GM21619 (cell line): Measurements from ENCODE around the gene IL12B.
A peak's percentile ranks its signal among the peaks of the same experiment; 100 is the strongest.
"Not testable (repeated sequence)": the region's sequence is repeated elsewhere in the genome, so short reads cannot be mapped to it uniquely, and the experiment has no call there.

Experiments used
- ATAC-seq: cut with Tn5 transposase; IDR thresholded peaks from one replicate; pipeline ENCODE4 v1.9.1; 2021; ENCODE audit not compliant: unreplicated experiment

Gene IL12B

DNA sequence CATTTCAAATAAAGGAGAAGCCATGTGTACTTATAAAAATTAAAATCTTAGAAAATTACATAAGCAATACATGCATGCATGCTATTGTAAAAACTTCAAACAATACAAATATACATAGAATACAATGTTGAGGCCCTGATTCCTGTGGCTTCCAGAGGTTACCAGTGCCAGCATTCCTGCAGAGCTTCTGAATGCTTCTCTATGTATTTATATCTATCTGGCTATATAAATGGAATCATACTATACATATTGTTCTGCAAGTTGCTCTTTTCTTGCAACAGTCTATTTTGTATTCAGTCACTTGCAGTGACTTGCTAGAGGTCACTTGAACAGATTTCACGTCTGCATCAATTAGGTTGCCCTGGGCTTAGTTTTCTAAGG lies 3.2 kb upstream of the IL12B start:
- ATAC-seq = no peak

DNA sequence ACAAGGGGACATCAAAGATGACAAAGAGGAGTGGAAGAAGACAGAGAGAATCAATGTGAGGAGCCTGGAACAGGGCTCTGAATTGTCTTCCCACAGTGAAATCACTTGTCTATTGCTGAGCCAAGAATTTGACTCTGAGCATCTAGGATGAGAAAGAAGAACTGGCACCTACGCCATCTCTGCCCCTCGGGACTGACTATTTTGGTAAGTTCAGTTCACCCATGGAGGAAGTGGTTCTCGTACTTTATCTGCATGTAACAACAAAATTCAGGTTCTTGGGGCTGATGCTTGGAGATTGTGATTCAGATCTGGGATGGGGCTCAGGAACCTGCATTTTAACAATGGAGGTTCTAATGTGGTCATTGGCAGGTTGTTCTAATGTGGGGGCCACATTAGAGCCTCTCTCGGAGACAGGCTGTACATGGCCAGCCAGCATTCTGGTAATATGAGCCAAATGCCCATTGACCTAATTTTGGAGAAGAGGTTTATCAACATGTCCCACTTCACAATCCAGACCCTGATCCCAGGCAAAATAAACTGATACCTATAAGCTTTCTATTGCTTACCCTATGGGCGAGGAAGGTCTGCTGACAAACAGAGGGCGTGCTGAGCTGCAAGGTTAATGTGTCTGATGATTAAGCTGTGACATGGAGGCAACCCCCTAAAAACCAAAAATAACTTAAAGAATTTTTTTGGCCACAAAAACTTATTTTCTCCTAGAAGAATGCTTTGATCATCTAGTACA lies 2.7 kb upstream of the IL12B start:
- ATAC-seq = no peak

DNA sequence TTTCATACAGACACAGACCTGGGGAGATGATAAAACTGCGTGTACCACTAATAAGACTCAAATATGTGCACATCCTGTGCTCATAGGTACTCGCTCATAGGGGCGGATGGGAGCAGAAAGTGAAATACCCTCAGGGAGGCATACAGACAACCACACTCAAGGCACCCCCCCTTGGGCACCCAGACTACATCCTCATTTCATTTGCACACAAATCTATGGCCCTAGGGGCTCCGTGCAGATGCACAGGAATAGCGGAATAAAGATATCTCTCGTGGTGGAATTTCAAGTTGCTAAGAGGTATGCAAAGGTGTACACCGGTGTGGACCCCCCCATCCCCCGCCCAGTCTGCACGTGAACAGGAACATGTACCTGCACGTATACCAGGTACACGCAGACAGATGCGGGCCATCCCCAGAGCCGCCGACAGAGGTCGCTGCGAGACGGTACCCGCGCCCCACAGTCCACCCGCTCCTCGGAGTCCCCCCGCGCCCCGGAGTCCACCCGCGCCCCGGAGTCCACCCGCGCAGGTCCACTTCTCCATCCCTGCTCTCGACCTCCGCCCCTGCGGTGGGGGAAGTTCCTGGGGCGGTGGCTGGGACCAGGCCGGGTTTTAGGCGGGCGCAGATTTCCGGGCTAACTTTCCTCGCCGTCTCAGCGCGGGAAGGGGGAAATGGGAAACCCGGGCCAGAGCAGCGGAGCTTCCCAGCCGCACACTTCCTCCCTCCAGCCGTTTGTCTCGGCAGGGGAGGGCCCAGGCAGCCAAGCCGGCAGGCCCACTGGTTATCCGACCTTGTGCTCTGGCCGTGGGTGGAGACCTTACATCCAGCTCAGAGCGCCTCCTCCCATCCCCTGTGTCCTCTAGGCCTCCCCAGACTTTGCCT lies 1.0 kb upstream of the IL12B start:
- ATAC-seq = peak; percentile 58

DNA sequence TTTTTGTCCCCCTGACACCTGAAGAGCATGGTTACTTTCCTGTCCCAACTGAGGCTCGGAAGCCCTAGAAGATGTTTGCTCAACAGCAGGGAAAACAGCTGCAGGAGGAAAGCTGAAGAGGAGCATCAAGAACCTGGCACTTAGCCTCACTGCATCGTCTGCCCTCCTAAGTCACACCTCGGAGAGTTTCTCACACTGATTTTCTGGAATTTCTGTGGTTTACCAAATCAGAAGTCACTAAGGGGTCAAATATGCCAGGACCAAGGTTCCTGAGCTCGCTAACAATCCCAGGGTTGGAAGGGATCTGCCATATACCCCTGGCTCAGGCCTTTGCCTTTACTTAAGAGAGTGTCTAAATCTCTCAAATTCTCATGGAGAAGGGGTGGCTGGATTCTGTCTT lies 5.3 kb downstream of the IL12B start:
- no peak for ATAC-seq

DNA sequence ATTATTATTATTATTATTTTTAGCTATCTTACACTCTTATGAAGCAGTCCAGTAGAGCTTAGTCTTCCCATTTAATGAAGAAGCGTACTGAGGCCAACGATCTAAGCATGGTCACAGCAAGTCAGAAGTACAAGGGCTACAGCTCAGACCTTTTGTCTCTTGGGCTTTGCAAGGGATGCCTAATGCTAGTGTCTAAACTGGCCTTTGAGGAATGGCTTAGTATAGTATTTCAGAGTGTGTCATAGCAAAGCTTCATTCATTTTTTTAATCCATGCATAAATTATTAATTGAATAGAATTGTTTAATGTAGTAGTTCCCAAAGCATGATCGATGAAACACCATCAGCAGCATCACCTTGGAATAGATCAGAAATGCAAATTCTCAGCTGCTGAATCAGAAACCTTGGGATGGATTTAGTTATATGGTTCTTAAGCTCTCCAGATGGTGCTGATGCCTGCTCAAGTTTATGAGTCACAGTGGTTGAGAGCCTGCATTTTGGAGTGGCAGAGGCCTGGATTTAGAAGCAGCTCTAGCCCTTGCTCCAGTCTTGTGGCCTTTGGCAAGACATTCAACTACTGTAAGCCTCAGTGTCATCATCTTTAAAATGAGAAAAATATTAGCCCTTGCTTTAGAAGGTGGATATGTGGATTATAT lies 6.1 kb downstream of the IL12B start:
- ATAC-seq = no peak

DNA sequence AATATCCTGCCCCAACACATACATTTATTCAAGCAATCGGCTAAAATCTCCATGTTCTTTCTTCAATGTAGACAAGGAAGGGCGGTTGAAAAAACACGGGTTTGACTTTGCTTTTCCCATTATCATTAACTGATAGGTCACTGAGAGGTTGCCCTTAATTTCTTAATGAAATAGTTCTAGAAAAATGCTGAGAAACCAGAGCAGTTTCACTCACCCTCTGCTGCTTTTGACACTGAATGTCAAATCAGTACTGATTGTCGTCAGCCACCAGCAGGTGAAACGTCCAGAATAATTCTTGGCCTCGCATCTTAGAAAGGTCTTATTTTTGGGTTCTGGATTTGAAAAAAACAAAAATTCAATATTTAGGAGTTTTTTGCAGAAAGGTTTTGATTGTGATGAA lies 8.1 kb downstream of the IL12B start:
- ATAC-seq = peak; percentile 85

DNA sequence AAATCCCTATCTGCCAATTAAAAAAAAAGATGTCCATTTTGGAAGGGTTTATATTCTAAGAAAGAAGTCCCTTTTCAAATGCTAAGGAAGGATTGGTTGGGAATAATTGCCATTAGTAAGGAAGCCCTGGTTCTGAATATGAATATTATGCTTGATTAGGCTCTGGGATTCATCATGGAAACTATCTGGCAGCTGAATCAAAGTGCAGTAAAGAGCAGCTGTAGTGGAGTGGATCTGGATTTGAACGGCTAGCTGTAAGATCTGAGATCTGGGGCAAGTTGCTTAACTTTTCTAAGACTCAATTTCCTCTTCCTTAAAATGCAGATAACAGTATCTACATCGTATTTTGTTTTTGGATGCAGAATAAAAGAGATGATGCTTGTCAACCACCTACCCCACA lies 10.5 kb downstream of the IL12B start:
- ATAC-seq = no peak

DNA sequence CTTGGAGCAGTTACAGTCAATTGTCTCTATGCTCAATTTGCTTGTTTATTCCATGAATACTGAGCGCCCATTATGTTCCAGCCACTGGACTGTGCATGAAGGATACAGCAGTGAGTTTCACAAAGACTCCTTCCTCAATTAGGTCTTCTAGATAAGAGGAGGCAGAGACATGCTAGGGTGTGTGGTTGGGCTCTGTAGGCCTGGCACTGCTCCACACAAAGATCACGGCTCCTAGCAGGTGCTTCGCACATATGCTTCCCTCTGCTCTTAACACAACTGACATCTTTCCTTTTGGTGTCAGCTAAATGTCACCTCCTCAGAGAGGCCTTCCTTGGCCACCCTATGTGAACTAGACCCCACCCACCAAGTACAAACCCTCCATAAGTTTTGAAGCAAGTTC lies 10.9 kb downstream of the IL12B start:
- ATAC-seq = no peak

DNA sequence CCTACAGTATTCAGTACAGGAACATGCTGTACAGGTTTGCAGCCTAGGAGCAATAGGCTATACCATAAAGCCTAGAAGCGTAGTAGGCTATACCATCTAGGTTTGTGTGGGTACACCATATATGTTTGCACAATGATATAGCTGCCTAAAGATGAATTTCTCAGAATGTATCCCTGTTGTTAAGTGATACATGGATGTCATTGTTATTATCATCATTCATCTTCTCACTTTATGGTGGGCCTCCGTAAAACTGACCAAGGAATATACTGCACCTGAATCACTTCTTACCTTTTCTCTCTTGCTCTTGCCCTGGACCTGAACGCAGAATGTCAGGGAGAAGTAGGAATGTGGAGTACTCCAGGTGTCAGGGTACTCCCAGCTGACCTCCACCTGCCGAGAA lies 11.8 kb downstream of the IL12B start:
- ATAC-seq = no peak

DNA sequence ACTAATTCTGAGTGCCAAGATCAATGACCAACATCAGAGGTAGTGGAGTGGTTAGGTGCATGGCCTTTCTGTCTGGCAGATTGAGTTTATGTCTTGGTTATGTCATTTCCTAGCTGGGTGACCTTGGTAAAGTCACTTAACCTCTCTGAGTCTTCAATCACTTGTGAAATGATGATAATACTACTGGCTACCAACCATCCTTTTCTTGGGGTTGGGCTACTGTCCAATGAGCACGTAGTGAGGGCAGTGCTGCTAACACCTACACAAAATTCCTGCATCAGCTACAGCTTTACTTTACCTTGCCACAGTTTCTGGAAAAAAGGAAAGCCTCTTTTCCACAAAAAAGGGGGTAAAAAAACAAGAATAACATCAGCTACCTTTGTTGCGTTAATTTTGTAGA lies 12.4 kb downstream of the IL12B start:
- no peak for ATAC-seq

DNA sequence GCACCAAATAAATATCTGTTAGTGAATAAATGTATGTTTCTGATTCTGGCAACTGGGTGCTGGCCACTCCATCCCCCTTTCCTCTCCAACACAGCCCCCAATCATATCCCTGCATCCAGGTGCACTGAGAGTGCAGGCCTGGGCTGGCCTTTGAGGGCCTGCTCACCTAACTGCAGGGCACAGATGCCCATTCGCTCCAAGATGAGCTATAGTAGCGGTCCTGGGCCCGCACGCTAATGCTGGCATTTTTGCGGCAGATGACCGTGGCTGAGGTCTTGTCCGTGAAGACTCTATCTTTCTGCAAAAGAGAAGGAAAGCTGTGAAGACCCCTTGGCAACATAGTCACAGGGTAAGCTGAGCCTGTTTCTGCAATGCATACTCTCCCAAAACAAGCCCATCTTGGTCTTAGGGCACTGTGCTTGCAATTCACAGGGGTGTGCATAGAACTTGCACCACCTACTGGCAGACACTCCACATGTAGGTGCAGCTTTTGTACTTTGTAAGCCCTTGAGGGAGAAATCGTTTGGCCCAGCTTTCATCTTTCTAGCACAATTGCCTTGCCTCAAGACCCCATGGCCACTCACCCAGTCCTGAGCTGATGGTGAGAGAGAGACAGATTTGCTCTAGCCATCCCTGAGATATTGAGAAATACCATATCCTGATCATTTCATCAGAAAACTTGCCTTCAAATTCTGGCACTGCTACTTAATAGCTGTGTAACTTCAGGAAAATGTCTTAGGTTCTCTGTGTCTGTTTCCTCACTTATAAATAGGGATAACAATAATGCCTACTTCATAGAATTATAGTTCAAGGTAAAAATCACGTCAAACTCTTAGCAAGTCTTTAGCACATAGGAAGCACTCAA lies 13.5 kb downstream of the IL12B start:
- no peak for ATAC-seq

DNA sequence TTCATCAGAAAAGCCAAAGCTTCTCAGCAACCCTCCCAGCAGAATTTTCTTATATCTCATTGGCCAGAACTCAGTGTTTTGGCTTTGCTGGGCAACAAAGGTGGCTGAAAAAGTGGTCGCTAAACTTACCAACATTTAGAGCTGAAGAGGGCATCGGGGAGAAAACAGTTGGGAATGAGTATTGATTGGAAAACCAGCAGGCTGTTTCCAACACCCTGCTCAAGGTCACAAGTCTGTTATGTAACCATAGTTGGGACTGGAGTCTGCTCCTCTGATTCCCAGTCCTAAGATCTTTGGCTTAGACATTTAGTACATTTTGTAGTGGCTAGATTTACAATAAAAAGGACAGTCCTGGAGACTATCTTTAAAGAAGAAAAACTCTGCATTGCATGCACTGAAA lies 17.1 kb downstream of the IL12B start:
- no peak for ATAC-seq

DNA sequence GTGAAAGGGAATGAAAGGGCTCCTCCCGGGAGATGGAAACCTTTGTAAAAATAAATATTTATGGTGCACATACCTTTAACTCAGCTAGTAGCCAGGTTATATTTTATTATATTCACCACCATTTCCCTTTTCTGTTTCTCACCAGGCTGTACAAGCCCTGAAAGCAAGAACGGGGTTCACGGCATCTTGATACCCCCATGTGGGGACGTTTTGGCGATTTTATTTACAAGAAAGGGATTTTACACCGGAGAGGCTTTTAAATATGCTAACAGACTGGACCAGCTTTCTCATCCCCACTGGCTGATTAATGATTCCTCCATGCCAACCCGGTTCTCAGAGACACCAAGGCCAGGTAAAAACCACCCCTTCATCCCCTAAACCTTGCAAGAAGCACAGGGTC lies 19.2 kb downstream of the IL12B start:
- ATAC-seq = no peak

DNA sequence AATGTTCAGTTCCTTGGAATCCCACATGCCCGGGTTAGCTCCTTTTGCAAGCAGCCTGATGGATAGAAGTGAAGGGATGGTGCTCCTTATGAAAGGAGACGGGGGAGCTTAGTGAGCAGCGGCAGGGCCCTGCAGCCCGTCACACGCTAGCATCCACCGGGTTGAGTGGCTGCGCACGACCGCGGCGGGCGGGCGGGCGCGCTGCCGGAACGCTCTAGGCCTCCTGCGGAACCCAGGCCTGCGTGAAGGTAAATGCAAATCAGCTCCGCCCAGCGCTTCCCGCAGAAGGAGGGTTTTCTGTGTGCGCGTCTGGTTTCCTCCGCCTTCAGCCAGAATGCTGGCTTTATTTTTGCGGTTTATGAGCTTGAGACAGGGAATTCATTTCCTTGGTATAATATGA lies 19.8 kb downstream of the IL12B start:
- ATAC-seq = peak; percentile 56

DNA sequence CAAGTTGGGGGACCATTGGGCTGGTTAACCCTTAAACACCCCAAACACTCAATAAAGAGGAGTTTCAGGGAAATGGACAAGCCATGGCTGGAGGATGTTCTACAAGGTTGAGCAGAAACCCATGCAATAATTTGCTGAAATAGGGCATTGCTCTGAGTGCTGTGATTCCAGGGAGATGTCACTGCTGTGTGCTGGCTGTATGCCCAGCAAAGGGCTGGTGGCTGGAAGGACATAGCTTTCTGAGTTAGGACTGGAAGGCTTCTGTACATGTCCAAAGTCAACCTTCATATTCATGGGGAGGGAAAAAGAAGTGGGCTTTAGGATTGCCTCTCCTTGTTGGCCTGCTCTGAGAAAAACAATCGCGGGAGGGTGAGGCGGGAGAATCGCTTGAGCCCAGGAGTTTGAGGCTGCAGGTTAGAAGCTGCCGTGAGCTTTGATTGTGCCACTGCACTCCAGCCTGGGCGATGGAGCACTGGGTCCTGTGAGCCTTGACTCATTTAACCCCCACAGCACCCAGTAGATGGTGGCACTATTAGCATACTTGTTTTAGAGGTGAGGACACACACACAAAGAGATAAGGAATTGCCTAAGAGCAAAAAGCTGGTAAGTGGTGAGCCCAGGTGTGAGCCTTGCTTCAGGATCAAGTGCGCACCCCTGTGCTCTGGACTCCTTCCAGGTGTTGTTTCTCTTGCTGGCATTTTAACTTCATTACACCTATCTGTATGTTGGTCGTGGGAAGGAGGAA lies 20.4 kb downstream of the IL12B start:
- no peak for ATAC-seq

DNA sequence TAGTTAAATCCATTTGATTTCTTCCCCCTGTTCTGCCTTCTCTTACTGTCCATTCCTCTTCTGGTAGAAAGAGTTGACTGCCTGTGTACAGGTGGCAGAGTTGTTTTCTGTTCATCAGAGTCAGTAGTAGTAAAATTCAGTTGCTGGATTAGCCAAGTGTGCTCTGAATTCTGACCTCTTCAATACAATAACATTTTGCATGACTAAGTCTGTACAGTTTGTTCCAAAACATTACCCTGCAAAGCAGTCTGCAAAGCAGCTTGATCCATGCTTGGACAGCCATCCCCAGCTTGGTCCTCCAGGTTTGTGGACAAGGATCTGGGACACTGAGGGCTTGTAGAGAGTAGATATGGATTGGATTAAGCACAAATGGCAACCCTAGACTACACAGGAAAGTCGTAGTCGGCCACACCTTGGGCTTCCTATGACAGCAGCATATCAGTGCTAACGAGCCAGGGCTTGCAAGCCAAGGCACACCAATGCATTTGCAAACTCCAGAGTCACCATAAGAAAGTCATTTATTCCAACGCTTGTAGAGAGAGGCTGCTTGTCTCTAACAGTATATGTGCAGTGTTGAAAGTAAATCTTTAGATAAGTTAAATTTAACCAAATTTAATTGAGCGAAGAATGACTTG lies 25.2 kb downstream of the IL12B start:
- ATAC-seq = no peak

DNA sequence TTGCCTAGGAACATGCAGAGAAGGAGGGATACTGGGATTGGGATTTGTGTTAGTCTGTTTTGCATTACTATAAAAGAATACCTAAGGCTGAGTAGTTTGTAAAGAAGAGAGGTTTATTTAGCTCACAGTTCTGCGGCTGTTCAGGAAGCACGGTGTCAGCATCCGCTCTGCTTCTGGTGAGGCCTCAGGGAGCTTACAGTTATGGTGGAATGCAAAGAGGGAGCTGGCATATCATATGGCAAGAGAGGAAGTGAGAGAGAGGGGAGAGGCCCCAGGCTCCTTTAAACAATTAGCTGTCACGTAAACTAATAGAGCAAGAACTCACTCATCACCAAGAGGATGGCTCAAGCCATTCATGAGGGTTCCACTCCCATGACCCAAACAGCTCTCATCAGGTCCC lies 27.0 kb downstream of the IL12B start:
- no peak for ATAC-seq

DNA sequence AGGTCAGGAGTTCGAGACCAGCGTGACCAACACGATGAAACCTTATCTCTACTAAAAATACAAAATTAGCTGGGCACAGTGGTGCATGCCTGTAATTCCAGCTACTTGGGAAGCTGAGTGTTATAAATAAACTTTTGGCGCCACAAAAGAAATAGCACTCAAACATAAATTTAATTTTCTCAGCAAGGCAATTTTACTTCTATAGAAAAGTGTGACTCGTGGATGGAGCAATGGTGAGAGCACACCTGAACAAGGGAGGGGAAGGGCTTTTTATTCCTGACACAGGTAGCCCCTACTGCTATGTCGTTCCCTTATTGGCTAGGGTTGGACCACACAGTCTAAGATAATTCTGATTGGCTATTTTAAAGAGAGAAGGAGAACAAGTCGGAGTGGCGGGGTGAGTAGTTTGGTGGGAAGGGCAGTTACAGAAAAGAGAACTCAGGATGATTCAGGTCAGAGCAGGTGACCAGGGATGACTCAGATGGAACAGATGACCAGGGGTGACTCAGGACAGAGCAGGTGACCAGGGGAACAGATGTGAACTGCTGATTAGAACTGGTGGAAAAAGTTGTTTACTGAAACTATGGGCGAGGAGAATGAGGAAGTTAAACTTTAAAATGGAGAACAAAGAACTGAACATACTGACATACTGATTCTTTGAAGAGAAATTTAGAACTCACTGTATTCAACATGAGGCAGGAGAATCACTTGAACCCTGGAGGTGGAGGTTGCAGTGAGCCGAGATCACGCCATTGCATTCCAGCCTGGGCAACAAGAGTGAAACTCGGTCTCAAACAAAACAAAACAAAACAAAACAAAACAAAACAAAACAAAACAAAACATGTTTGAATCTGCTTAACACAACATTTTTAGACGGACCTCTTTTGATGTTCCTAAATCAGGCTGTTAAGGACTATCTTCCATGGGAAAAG lies 28.1 kb downstream of the IL12B start:
- not testable (repeated sequence) for ATAC-seq

DNA sequence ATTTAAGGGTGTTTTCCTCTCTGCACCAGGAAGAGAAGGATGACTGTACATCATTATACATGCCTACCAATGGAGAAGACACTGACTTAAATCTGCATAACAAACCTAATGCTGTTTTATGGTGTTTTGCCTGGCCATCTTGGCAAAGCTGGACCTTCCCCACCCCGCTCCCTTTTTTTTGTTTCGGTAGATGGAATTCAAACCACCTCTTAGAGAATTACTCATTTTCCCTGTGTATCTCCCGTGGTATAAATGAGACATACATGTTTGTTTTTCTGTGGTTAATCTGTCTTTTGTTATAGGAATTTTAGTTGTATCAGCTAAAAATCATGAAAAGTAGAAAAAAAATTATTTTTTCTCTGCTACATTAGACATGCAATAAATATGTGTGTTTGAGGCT lies 28.8 kb downstream of the IL12B start:
- no peak for ATAC-seq
